IMR-90 (cell line): ENCODE measurements around the gene SLC2A11. TPM values are rescaled to one million over a fixed set of nuclear protein-coding genes. Genes with fewer than 3 reads are reported as not detected.

Source experiments
- ATAC-seq: fragments of 200-7000 bp; cut with Tn5 transposase; 2 replicates; pipeline ENCODE4 v1.9.1; 2020; ENCODE audit warnings: low read depth, mild to moderate bottlenecking, moderate library complexity
- BruUV-seq: library from RNA; stranded (reverse); fragments of 400-500 nt; replicated peaks from 2 replicates; lab custom pipeline; 2021; lab: Mats Ljungman, UMichigan
- CTCF ChIA-PET: fragments of 300-600 bp; formaldehyde crosslinking; extraction: SDS; loops from one replicate; lab custom pipeline; 2021; ENCODE audit warnings: antibody characterized with exemption; lab: Yijun Ruan, JAX
- POLR2A ChIA-PET: fragments of 300-600 bp; sonication (Branson Sonifier 250); formaldehyde crosslinking; loops from one replicate; lab custom pipeline; 2022; ENCODE audit warnings: antibody characterized with exemption; ENCODE audit not compliant: unreplicated experiment; lab: Charles Lee
- DNase-seq: peaks from one replicate; pipeline ENCODE4 v3.0.0; 2013
- H2AFZ ChIP-seq: replicated peaks from 2 replicates; pipeline ENCODE3; 2013; ENCODE audit warnings: low read length, mild to moderate bottlenecking; ENCODE audit not compliant: poor library complexity
- H2AK5ac ChIP-seq: 2 replicates; pipeline ENCODE4 v1.6.1; 2013; ENCODE audit warnings: low read depth, low read length, inconsistent platforms
- H2AK9ac ChIP-seq: replicated peaks from 2 replicates; pipeline ENCODE3; 2013; ENCODE audit warnings: mild to moderate bottlenecking, low read depth, low read length, moderate library complexity; ENCODE audit not compliant: poor library complexity
- H2BK120ac ChIP-seq: 2 replicates; pipeline ENCODE4 v1.6.1; 2013; ENCODE audit warnings: low read depth, low read length, inconsistent platforms
- H2BK15ac ChIP-seq: 3 replicates; pipeline ENCODE4 v1.6.1; 2013; ENCODE audit warnings: low read depth, low read length, inconsistent platforms
- H2BK20ac ChIP-seq: 2 replicates; pipeline ENCODE4 v1.6.1; 2013; ENCODE audit warnings: low read depth, mild to moderate bottlenecking, inconsistent platforms, low read length, moderate library complexity
- H2BK5ac ChIP-seq: 2 replicates; pipeline ENCODE4 v1.6.1; 2013; ENCODE audit warnings: mild to moderate bottlenecking, low read depth, low read length, inconsistent platforms; ENCODE audit not compliant: poor library complexity, severe bottlenecking
- H3K14ac ChIP-seq: replicated peaks from 2 replicates; pipeline ENCODE4 v1.6.1; 2013; ENCODE audit warnings: low read depth, low read length, inconsistent platforms
- H3K18ac ChIP-seq: 2 replicates; pipeline ENCODE4 v1.6.1; 2013; ENCODE audit warnings: low read depth, low read length, control low read depth
- H3K23ac ChIP-seq: 2 replicates; pipeline ENCODE4 v1.6.1; 2013; ENCODE audit warnings: low read depth, low read length, inconsistent platforms
- H3K27ac ChIP-seq: 2 replicates; pipeline ENCODE4 v1.5.1; 2013; ENCODE audit warnings: mild to moderate bottlenecking, control low read depth, low read length; ENCODE audit not compliant: insufficient read depth
- H3K27me3 ChIP-seq: 2 replicates; pipeline ENCODE4 v1.6.1; 2013; ENCODE audit warnings: low read length; ENCODE audit not compliant: control insufficient read depth, insufficient read depth
- H3K36me3 ChIP-seq: 2 replicates; pipeline ENCODE4 v1.6.1; 2013; ENCODE audit warnings: low read length, mixed read lengths; ENCODE audit not compliant: control insufficient read depth, insufficient read depth
- H3K4ac ChIP-seq: 2 replicates; pipeline ENCODE4 v1.6.1; 2013; ENCODE audit warnings: low read depth, low read length, inconsistent platforms
- H3K4me1 ChIP-seq: 2 replicates; pipeline ENCODE4 v1.6.1; 2013; ENCODE audit warnings: low read length, mixed read lengths; ENCODE audit not compliant: control insufficient read depth, insufficient read depth
- H3K4me2 ChIP-seq: 2 replicates; pipeline ENCODE4 v1.6.1; 2013; ENCODE audit warnings: low read depth, mild to moderate bottlenecking, control low read depth, low read length, moderate library complexity
- H3K4me3 ChIP-seq: 2 replicates; pipeline ENCODE4 v1.5.1; 2013; ENCODE audit warnings: low read depth, mild to moderate bottlenecking, control low read depth, low read length, moderate library complexity; ENCODE audit not compliant: insufficient read depth
- H3K56ac ChIP-seq: 2 replicates; pipeline ENCODE4 v1.6.1; 2013; ENCODE audit warnings: low read length, inconsistent platforms; ENCODE audit not compliant: insufficient read depth; ENCODE audit errors: extremely low read depth
- H3K79me1 ChIP-seq, 2 experiments: 2 replicates each; pipeline ENCODE4 v1.6.1; 2013; ENCODE audit warnings: low read length in 2 of 2, inconsistent platforms in 1 of 2, low read depth in 1 of 2
- H3K9ac ChIP-seq: 2 replicates; pipeline ENCODE4 v1.6.1; 2013; ENCODE audit warnings: low read depth, low read length, control low read depth
- H3K9me1 ChIP-seq: 2 replicates; pipeline ENCODE4 v1.6.1; 2013; ENCODE audit warnings: low read length, inconsistent platforms; ENCODE audit not compliant: insufficient read depth
- H3K9me3 ChIP-seq: 2 replicates; pipeline ENCODE4 v1.6.1; 2013; ENCODE audit warnings: low read length; ENCODE audit not compliant: control insufficient read depth, insufficient read depth
- H4K20me1 ChIP-seq: 2 replicates; pipeline ENCODE4 v1.6.1; 2013; ENCODE audit warnings: low read length, inconsistent platforms; ENCODE audit not compliant: insufficient read depth
- H4K5ac ChIP-seq: 2 replicates; pipeline ENCODE4 v1.6.1; 2013; ENCODE audit warnings: mild to moderate bottlenecking, low read depth, low read length, control low read depth
- H4K8ac ChIP-seq, 2 experiments: 2 replicates each; pipeline ENCODE4 v1.6.1; 2013; ENCODE audit warnings: low read depth in 2 of 2, low read length in 2 of 2, control low read depth in 1 of 2, inconsistent platforms in 1 of 2
- H4K91ac ChIP-seq: 2 replicates; pipeline ENCODE4 v1.6.1; 2013; ENCODE audit warnings: low read depth, low read length, inconsistent platforms; ENCODE audit not compliant: insufficient read depth
- ELK1 ChIP-seq: fragments of 150-350 bp; IDR thresholded peaks from 2 replicates; pipeline ENCODE4 v1.6.1; 2016; ENCODE audit warnings: low read depth, mild to moderate bottlenecking, low read length, moderate library complexity, borderline replicate concordance
- FOS ChIP-seq: fragments of 150-350 bp; IDR thresholded peaks from 2 replicates; pipeline ENCODE4 v1.6.1; 2016; ENCODE audit warnings: low read depth, low read length
- MAZ ChIP-seq: IDR thresholded peaks from 2 replicates; pipeline ENCODE4 v1.6.1; 2012; ENCODE audit warnings: low read depth, mild to moderate bottlenecking, low read length, improper control_type of control experiment, moderate library complexity, borderline replicate concordance
- NFE2L2 ChIP-seq: fragments of 150-350 bp; IDR thresholded peaks from 2 replicates; pipeline ENCODE4 v1.6.1; 2016; ENCODE audit warnings: low read depth, mild to moderate bottlenecking, low read length
- POLR2A ChIP-seq: IDR thresholded peaks from 2 replicates; pipeline ENCODE4 v1.6.1; 2012; ENCODE audit warnings: mild to moderate bottlenecking, low read depth, low read length
- SMC3 ChIP-seq: fragments of 150-350 bp; IDR thresholded peaks from 2 replicates; pipeline ENCODE4 v1.6.1; 2016; ENCODE audit warnings: low read depth, mild to moderate bottlenecking, antibody characterized with exemption, low read length, moderate library complexity
- WGBS, 2 experiments: methylation state at CpG; one replicate each; pipeline versions ENCODE4 v1.1.5 to v1.1.7; 2013; ENCODE audit warnings: missing lambda C conversion rate in 2 of 2; ENCODE audit not compliant: insufficient read length in 1 of 2; ENCODE audit errors: extremely low coverage in 2 of 2; 5-methylcytosine and 5-hydroxymethylcytosine counted together
- dilution Hi-C: fragments of 300-500 bp; cut with HindIII; formaldehyde crosslinking; loops from one replicate; pipeline ENCODE4 v1.14.3; 2018; ENCODE audit warnings: low sequenced_read_pairs; ENCODE audit not compliant: unreplicated experiment
- in situ Hi-C: fragments of 300-500 bp; cut with MboI; formaldehyde crosslinking; loops from 3 replicates; pipeline ENCODE4 v1.14.3; 2019; ENCODE audit warnings: low sequenced_read_pairs, inconsistent platforms, mixed read lengths
- intact Hi-C: fragments of 100-400 bp; cut with micrococcal nuclease; formaldehyde crosslinking; loops from 2 replicates; pipeline ENCODE4 v1.10.0; 2022
- polyA plus RNA-seq, 3 experiments: library from polyadenylated mRNA; depleted of rRNA; stranded (reverse); fragments of >200 nt; gene quantifications; 2 replicates each; pipeline ENCODE4 v1.2.3, GENCODE V29; 2012; ENCODE audit warnings: low replicate concordance in 1 of 3
- total RNA-seq: library from RNA; depleted of rRNA; stranded (reverse); fragments of >200 nt; gene quantifications from 2 replicates; pipeline ENCODE4 v1.2.3, GENCODE V29; 2012
- TF ChIP-seq, protein P1 (sequence below): conservative IDR thresholded peaks from 2 replicates; pipeline ENCODE4 v1.5.1; 2012; ENCODE audit warnings: mild to moderate bottlenecking, low read depth, low read length, improper control_type of control experiment

Gene SLC2A11
- total and polyA plus RNA-seq, 2 of the 4 experiments (the other 2 are of a cell fraction) = 3.2 to 8.7 TPM

- Histone ChIP-seq H4K91ac (no peak overlapping the region), H2AFZ (no peak overlapping the region), H3K9me3 (no peaks in the 10 kb centered on the region), H2BK15ac (no peak overlapping the region), H2AK9ac (no peak overlapping the region), H3K4ac (no peak overlapping the region), H3K27me3 (no peaks in the 10 kb centered on the region; the same call in 1 of the 2 replicates), H3K9ac (no peak overlapping the region), H3K79me1 (no peaks in the 10 kb centered on the region), H3K23ac (no peak overlapping the region), H3K4me1 (peaks cover 18% of the 10 kb centered on the region), H3K27ac (no peak overlapping the region), H3K56ac (no peak overlapping the region), H3K4me2 (no peak overlapping the region), H3K9me1 (no peaks in the 10 kb centered on the region), H2BK120ac (no peak overlapping the region), H3K18ac (no peak overlapping the region), H2BK5ac (no peak overlapping the region), H3K4me3 (no peak overlapping the region), H4K8ac (no peak overlapping the region), H4K5ac (no peak overlapping the region), H3K36me3 (peaks cover 3% of the 10 kb centered on the region; the same call in 1 of the 2 replicates), H3K14ac (no peak overlapping the region), H2AK5ac (no peak overlapping the region), H2BK20ac (no peak overlapping the region), H4K20me1 (no peaks in the 10 kb centered on the region)
- ChIA-PET POLR2A (no interaction called here), CTCF (interaction anchor here (0.7 kb wide), 1 partner anchor 11 kb away, joined by 3 read pairs; no protein-coding TSS in a partner anchor)
- BruUV-seq = no TSS peak
- DNase-seq (no peak), ATAC-seq (no peak)
- in situ Hi-C loops = loop anchor here (10.0 kb wide), 1 partner anchor 318 kb away; no protein-coding TSS in a partner anchor
- intact Hi-C loops = no loop called here
- WGBS, 2 experiments = 80% methylated on average over 1 of the region's 4 CpGs; no CpG with 5 or more reads in 1 of the 2 experiments
- no peak for TF ChIP-seq MAZ
- TF ChIP-seq SMC3 = no peak
- TF ChIP-seq NFE2L2 = no peak
- no peak for TF ChIP-seq FOS
- TF ChIP-seq, protein P1, sequence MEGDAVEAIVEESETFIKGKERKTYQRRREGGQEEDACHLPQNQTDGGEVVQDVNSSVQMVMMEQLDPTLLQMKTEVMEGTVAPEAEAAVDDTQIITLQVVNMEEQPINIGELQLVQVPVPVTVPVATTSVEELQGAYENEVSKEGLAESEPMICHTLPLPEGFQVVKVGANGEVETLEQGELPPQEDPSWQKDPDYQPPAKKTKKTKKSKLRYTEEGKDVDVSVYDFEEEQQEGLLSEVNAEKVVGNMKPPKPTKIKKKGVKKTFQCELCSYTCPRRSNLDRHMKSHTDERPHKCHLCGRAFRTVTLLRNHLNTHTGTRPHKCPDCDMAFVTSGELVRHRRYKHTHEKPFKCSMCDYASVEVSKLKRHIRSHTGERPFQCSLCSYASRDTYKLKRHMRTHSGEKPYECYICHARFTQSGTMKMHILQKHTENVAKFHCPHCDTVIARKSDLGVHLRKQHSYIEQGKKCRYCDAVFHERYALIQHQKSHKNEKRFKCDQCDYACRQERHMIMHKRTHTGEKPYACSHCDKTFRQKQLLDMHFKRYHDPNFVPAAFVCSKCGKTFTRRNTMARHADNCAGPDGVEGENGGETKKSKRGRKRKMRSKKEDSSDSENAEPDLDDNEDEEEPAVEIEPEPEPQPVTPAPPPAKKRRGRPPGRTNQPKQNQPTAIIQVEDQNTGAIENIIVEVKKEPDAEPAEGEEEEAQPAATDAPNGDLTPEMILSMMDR = no peak
- TF ChIP-seq POLR2A = no peak
- TF ChIP-seq ELK1 = no peak
- dilution Hi-C loops = no loop called here
Measured at GRCh38 chr22:23842599-23842998, 15.1 kb upstream of the SLC2A11 start.
